GM23338 (cell line): ENCODE results near the gene TRAPPC2. TPM values are rescaled to one million over a fixed set of nuclear protein-coding genes. Genes with fewer than 3 reads are reported as not detected.

ENCODE experiments used
- ATAC-seq: fragments of 200-7000 bp; cut with Tn5 transposase; 3 replicates; pipeline ENCODE4 v1.9.1; 2020
- DNase-seq: peaks from one replicate; pipeline ENCODE4 v3.0.0-alpha.2; 2015; ENCODE audit warnings: low spot score
- H2AFZ ChIP-seq: fragments of 200-600 bp; sonication (generic); 2 replicates; pipeline ENCODE4 v1.8.0; 2016; ENCODE audit warnings: antibody characterized with exemption, mild to moderate bottlenecking, moderate library complexity
- H3F3A ChIP-seq: fragments of 200-600 bp; sonication (generic); replicated peaks from 2 replicates; pipeline ENCODE4 v1.8.0; 2017; ENCODE audit warnings: antibody characterized with exemption, mixed run types, low read depth
- H3K27ac ChIP-seq: fragments of 200-600 bp; sonication (generic); 2 replicates; pipeline ENCODE4 v1.6.1; 2016; ENCODE audit warnings: low read depth
- H3K27me3 ChIP-seq: fragments of 200-600 bp; sonication (generic); 2 replicates; pipeline ENCODE4 v1.8.0; 2016; ENCODE audit warnings: mild to moderate bottlenecking, mixed run types, moderate library complexity; ENCODE audit not compliant: insufficient read depth
- H3K36me3 ChIP-seq: fragments of 200-600 bp; sonication (generic); 2 replicates; pipeline ENCODE4 v1.8.0; 2016; ENCODE audit warnings: mild to moderate bottlenecking; ENCODE audit not compliant: insufficient read depth
- H3K4me1 ChIP-seq: fragments of 200-600 bp; sonication (generic); 2 replicates; pipeline ENCODE4 v1.8.0; 2016; ENCODE audit warnings: mild to moderate bottlenecking, moderate library complexity; ENCODE audit not compliant: insufficient read depth
- H3K4me2 ChIP-seq: fragments of 200-600 bp; sonication (generic); 2 replicates; pipeline ENCODE4 v1.7.1; 2017; ENCODE audit warnings: mixed run types
- H3K4me3 ChIP-seq: fragments of 200-600 bp; sonication (generic); 2 replicates; pipeline ENCODE4 v1.6.1; 2016; ENCODE audit warnings: mixed run types
- H3K79me2 ChIP-seq: fragments of 200-600 bp; sonication (generic); replicated peaks from 2 replicates; pipeline ENCODE4 v1.8.0; 2017; ENCODE audit warnings: mild to moderate bottlenecking; ENCODE audit not compliant: insufficient read depth
- H3K9me2 ChIP-seq: fragments of 200-600 bp; sonication (generic); 2 replicates; pipeline ENCODE4 v1.8.0; 2017; ENCODE audit not compliant: insufficient read depth
- H4K20me1 ChIP-seq: fragments of 200-600 bp; sonication (generic); replicated peaks from 2 replicates; pipeline ENCODE4 v1.8.0; 2017; ENCODE audit warnings: mild to moderate bottlenecking; ENCODE audit not compliant: insufficient read depth
- H3K27ac Mint-ChIP-seq: 2 replicates; pipeline ENCODE4 v1.8.0; 2020; ENCODE audit warnings: inconsistent platforms, mild to moderate bottlenecking, moderate library complexity, mixed read lengths
- H3K27me3 Mint-ChIP-seq: 3 replicates; pipeline ENCODE4 v1.8.0; 2022; ENCODE audit warnings: low read depth, mild to moderate bottlenecking, moderate library complexity, mixed read lengths, inconsistent platforms; ENCODE audit not compliant: insufficient read depth, poor library complexity
- H3K36me3 Mint-ChIP-seq: 3 replicates; pipeline ENCODE4 v1.8.0; 2021; ENCODE audit warnings: low read depth, mild to moderate bottlenecking, inconsistent platforms, moderate library complexity, mixed read lengths
- H3K4me1 Mint-ChIP-seq: 3 replicates; pipeline ENCODE4 v1.8.0; 2020; ENCODE audit warnings: mild to moderate bottlenecking, inconsistent platforms, mixed read lengths
- H3K4me3 Mint-ChIP-seq: 3 replicates; pipeline ENCODE4 v1.8.0; 2021; ENCODE audit warnings: moderate library complexity, mild to moderate bottlenecking, inconsistent platforms, mixed read lengths
- H3K9me3 Mint-ChIP-seq: 3 replicates; pipeline ENCODE4 v1.8.0; 2020; ENCODE audit warnings: moderate library complexity, mild to moderate bottlenecking, inconsistent platforms, mixed read lengths
- CREB1 ChIP-seq: fragments of 250-450 bp; sonication (Bioruptor Pico); IDR thresholded peaks from 2 replicates; pipeline ENCODE4 v1.5.0; 2020; ENCODE audit warnings: low read depth, mild to moderate bottlenecking, moderate library complexity
- CTCF ChIP-seq, 2 experiments: fragments of 200-600 bp in 1 of 2; sonication (generic) in 1 of 2; conservative IDR thresholded peaks; 2 replicates each; pipeline versions ENCODE4 v1.5.1 to v1.6.1; 2016 to 2017; ENCODE audit warnings: antibody characterized with exemption in 2 of 2, low read depth in 2 of 2, mild to moderate bottlenecking in 2 of 2, moderate library complexity in 1 of 2
- ETS1 ChIP-seq: IDR thresholded peaks from 2 replicates; pipeline ENCODE4 v1.6.1; 2016; ENCODE audit warnings: antibody characterized with exemption
- EZH2 ChIP-seq: fragments of 200-600 bp; sonication (generic); IDR thresholded peaks from one replicate; pipeline ENCODE4 v1.8.0; 2017; ENCODE audit warnings: antibody characterized with exemption, mild to moderate bottlenecking, low read depth; ENCODE audit not compliant: unreplicated experiment
- EZH2phosphoT487 ChIP-seq: fragments of 200-600 bp; sonication (generic); IDR thresholded peaks from one replicate; pipeline ENCODE4 v1.8.1; 2018; ENCODE audit warnings: antibody characterized with exemption; ENCODE audit not compliant: unreplicated experiment
- JUNB ChIP-seq: IDR thresholded peaks from one replicate; pipeline ENCODE4 v1.6.1; 2016; ENCODE audit warnings: antibody characterized with exemption; ENCODE audit not compliant: unreplicated experiment
- NANOG ChIP-seq: IDR thresholded peaks from 2 replicates; pipeline ENCODE4 v1.6.1; 2016; ENCODE audit warnings: antibody characterized with exemption, borderline replicate concordance
- POLR2AphosphoS5 ChIP-seq: IDR thresholded peaks from 2 replicates; pipeline ENCODE4 v1.6.1; 2016; ENCODE audit warnings: antibody characterized with exemption, low read depth
- REST ChIP-seq: IDR thresholded peaks from one replicate; pipeline ENCODE4 v1.6.1; 2018; ENCODE audit warnings: antibody characterized with exemption; ENCODE audit not compliant: unreplicated experiment
- STAT1 ChIP-seq: IDR thresholded peaks from one replicate; pipeline ENCODE4 v1.6.1; 2016; ENCODE audit warnings: antibody characterized with exemption; ENCODE audit not compliant: unreplicated experiment
- ZNF114 ChIP-seq: fragments of 250-450 bp; sonication (Bioruptor Pico); IDR thresholded peaks from 2 replicates; pipeline ENCODE4 v1.5.0; 2020; ENCODE audit warnings: mild to moderate bottlenecking, moderate library complexity
- ZNF331 ChIP-seq: fragments of 250-450 bp; sonication (Bioruptor Pico); IDR thresholded peaks from 2 replicates; pipeline ENCODE4 v1.5.0; 2020; ENCODE audit warnings: low read depth, mild to moderate bottlenecking, moderate library complexity
- polyA plus RNA-seq: library from polyadenylated mRNA; unstranded; fragments of >200 nt; fragmentation: Nextera tagmentation; extraction: Ambion mirVana; gene quantifications from 2 replicates; pipeline ENCODE4 v1.2.1, GENCODE V29; 2016
- total RNA-seq: library from RNA; depleted of rRNA; stranded (reverse); fragments of >200 nt; shearing (Covaris generic); gene quantifications from 2 replicates; pipeline ENCODE4 v1.2.3, GENCODE V29; 2014

Gene TRAPPC2
- total and polyA plus RNA-seq, 2 experiments from 2014 or later = 11.7 to 14.6 TPM

GRCh38 chrX:13669246-13669737 is 65.1 kb downstream of the TRAPPC2 start (continued):
- no peak for TF ChIP-seq CTCF (conservative IDR thresholded peaks at IDR 0.05; ENCODE audit: low read depth in 2 of 2)
- TF ChIP-seq ZNF331 = no peak
- no peak for TF ChIP-seq ZNF114 (CRISPR knock-in tag)

- Histone ChIP-seq H4K20me1 (no peaks in the 10 kb centered on the region), H3K4me1 (no peaks in the 10 kb centered on the region), H3K4me2 (no peak overlapping the region), H3K27me3 (no peaks in the 10 kb centered on the region), H3K27ac (no peak overlapping the region), H3K36me3 (no peaks in the 10 kb centered on the region), H3K79me2 (no peaks in the 10 kb centered on the region), H3F3A (no peaks in the 10 kb centered on the region), H3K4me3 (no peak overlapping the region), H2AFZ (no peak overlapping the region), H3K9me2 (no peaks in the 10 kb centered on the region)
- Mint-ChIP-seq H3K4me3 (no peak overlapping the region), H3K36me3 (peaks cover 13% of the 10 kb centered on the region; the same call in 2 of the 3 replicates), H3K9me3 (no peaks in the 10 kb centered on the region), H3K27ac (no peak overlapping the region), H3K4me1 (no peaks in the 10 kb centered on the region), H3K27me3 (no peaks in the 10 kb centered on the region)
- ATAC-seq (no peak), DNase-seq (no peak)
- no peak for TF ChIP-seq JUNB
- no peak for TF ChIP-seq POLR2AphosphoS5
- no peak for TF ChIP-seq NANOG
- no peak for TF ChIP-seq EZH2phosphoT487
- no peak for TF ChIP-seq STAT1
- TF ChIP-seq CREB1 = no peak
- no peak for TF ChIP-seq EZH2
- TF ChIP-seq ETS1 = no peak
- TF ChIP-seq REST = no peak
- TF ChIP-seq CTCF (conservative IDR thresholded peaks at IDR 0.05; ENCODE audit: low read depth in 2 of 2) = no peak
- no peak for TF ChIP-seq ZNF114 (CRISPR knock-in tag)
- no peak for TF ChIP-seq ZNF331
These were observed 66.5 kb downstream of the TRAPPC2 start for GRCh38 chrX:13667919-13668318.
